ENCODE data around the gene MOV10L1.
A peak's percentile ranks its signal among the peaks of the same experiment; 100 is the strongest.

Gene MOV10L1

DNA sequence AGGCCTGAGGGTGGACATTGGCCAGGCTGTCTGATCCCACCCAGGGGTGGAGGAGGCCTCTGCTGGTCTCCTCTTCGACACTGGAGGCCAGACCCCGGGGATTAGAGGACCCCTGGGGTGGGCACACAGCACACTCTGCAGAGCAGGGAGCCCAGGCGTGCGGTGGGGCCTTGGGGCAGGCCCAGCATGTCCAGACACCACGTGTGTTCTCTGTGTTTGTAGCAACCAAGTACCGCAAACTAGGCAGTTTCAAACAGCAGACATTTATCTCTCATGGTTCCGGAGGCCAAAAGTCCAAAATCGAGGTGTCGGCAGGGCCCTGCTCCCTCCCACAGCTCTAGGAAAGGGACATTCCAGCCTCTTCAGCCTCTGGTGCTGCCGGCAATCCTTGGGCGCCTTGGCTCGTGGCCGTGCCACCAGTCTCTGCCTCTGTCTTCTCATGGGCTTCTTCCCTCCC is 82.2 kb downstream of the MOV10L1 start:
- H3K27ac ChIP-seq (ENCODE audit: poor library complexity, severe bottlenecking): no peak overlapping the region
- no peak overlapping the region for H3K4me3 ChIP-seq (ENCODE audit: severe bottlenecking)
- TF ChIP-seq, protein P1, sequence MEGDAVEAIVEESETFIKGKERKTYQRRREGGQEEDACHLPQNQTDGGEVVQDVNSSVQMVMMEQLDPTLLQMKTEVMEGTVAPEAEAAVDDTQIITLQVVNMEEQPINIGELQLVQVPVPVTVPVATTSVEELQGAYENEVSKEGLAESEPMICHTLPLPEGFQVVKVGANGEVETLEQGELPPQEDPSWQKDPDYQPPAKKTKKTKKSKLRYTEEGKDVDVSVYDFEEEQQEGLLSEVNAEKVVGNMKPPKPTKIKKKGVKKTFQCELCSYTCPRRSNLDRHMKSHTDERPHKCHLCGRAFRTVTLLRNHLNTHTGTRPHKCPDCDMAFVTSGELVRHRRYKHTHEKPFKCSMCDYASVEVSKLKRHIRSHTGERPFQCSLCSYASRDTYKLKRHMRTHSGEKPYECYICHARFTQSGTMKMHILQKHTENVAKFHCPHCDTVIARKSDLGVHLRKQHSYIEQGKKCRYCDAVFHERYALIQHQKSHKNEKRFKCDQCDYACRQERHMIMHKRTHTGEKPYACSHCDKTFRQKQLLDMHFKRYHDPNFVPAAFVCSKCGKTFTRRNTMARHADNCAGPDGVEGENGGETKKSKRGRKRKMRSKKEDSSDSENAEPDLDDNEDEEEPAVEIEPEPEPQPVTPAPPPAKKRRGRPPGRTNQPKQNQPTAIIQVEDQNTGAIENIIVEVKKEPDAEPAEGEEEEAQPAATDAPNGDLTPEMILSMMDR (IDR thresholded peaks at IDR 0.05; ENCODE audit: poor library complexity, severe bottlenecking): no peak
- H3K36me3 ChIP-seq (ENCODE audit: low read depth): no peaks in the 10 kb centered on the region
- DNase-seq (ENCODE audit: low spot score): no peak
- peak; percentile 4; the same call in 1 of the 3 replicates for ATAC-seq (ENCODE audit: low read depth)
- no peaks in the 10 kb centered on the region for H3K9me3 ChIP-seq (ENCODE audit: severe bottlenecking)
- no peaks in the 10 kb centered on the region for H3K4me1 ChIP-seq (ENCODE audit: insufficient read depth, poor library complexity, severe bottlenecking)
- peaks cover 7% of the 10 kb centered on the region for H3K27me3 ChIP-seq (ENCODE audit: insufficient read depth, poor library complexity, severe bottlenecking)

DNA sequence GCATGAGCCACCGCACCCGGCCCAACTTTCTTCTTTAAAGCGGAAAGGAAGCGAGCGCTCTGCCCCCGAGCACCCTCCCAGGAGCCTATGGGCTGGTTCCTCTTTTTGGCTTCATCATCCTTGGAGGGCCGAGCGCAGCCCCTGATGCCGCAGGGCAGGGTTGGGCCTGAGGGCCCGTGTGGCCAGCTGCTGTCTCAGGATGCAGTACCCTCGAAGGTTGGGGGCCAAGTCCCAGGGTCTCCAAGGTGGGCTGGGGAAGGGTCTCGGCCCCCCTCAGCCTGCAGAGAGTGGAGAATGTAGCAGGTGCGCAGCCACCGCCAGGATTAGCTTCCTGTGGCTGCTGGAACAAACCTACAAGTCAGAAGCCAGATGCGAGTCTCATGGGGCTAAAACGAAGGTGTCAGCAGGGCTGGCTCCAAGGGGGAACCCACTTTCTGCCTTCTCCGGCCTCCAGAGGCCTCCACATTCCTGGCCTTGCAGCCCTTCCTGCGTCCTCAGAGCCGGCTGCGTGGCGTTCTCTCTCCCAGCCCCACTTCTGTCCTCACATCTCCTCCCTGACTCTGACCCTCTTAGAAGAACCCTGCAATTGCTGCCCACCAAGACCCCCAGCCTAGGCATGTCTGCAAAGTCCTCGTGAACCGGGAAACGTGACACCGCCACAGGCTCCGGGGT is 83.6 kb downstream of the MOV10L1 start:
- DNase-seq (ENCODE audit: low spot score): no peak
- Histone ChIP-seq H3K36me3 (ENCODE audit: low read depth) (no peaks in the 10 kb centered on the region), H3K9me3 (ENCODE audit: severe bottlenecking) (no peaks in the 10 kb centered on the region), H3K4me3 (ENCODE audit: severe bottlenecking) (no peak overlapping the region), H3K27me3 (ENCODE audit: insufficient read depth, poor library complexity, severe bottlenecking) (peaks cover 7% of the 10 kb centered on the region), H3K4me1 (ENCODE audit: insufficient read depth, poor library complexity, severe bottlenecking) (no peaks in the 10 kb centered on the region), H3K27ac (ENCODE audit: poor library complexity, severe bottlenecking) (no peak overlapping the region)
- ATAC-seq (ENCODE audit: low read depth): no peak
- TF ChIP-seq, protein P1 (IDR thresholded peaks at IDR 0.05; ENCODE audit: poor library complexity, severe bottlenecking): no peak

DNA sequence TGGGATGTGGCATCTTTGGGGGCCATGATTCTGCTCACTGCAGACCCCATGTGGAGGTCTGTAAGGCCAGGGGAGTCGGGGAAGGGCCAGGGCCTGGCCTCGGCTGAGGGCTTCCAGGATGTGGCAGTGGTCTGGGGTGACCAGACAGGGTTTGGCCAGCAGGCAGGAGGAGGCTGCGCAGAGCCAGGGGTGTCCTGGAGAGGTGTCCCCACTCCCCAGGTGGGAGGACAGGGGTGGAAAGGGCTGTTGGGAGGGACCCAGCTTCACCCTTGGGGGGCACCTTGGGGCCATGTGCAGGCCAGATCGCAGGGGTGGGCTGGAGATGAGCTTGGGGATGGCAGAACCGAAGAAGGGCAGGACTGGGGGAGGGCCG is 84.2 kb downstream of the MOV10L1 start:
- Histone ChIP-seq H3K9me3 (ENCODE audit: severe bottlenecking) (no peaks in the 10 kb centered on the region), H3K27me3 (ENCODE audit: insufficient read depth, poor library complexity, severe bottlenecking) (peaks cover 4% of the 10 kb centered on the region), H3K36me3 (ENCODE audit: low read depth) (no peaks in the 10 kb centered on the region), H3K4me3 (ENCODE audit: severe bottlenecking) (no peak overlapping the region), H3K4me1 (ENCODE audit: insufficient read depth, poor library complexity, severe bottlenecking) (no peaks in the 10 kb centered on the region), H3K27ac (ENCODE audit: poor library complexity, severe bottlenecking) (no peak overlapping the region)
- DNase-seq (ENCODE audit: low spot score): no peak
- TF ChIP-seq, protein P1 (IDR thresholded peaks at IDR 0.05; ENCODE audit: poor library complexity, severe bottlenecking): no peak
- no peak for ATAC-seq (ENCODE audit: low read depth)

DNA sequence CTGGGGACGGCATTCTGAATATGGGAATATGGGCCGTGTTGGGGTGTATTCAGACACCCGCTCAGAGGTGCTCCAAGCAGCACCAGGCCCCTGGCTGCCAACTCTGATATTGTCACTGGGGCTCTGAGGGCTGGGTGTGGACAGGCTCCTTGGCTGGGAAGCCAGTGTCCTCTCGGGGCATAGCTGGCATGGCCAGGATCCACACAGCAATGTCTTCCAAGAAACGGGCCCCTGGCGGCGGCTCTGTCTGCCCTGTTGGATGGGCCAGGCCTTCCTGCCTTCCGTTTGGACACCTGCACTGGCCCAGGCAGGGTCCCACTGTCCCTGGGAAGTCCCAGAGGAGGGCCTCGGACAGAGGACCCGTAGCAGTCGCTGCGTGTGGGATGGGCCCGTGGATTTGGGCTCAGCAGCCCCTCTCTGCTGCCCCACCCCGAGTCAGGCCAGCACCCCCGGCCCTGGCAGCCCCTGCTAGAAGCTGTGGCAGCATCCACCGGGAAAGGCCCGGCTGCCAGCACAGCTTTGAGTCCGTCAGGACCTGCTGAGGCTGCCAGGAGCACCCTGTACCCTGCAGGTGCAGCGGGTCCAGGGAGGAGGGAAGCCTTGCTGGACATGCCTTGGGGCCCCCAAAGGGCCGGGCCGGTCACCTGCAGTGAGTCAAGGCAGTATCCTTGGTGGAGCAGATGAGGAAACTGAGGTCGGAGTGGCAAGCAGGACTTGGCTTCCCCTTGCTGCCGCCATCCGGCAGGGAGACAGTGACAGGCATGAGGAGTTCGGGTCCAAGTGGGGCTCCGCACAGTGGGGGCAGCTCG is 84.8 kb downstream of the MOV10L1 start:
- Histone ChIP-seq H3K27ac (ENCODE audit: poor library complexity, severe bottlenecking) (no peak overlapping the region), H3K27me3 (ENCODE audit: insufficient read depth, poor library complexity, severe bottlenecking) (no peaks in the 10 kb centered on the region), H3K4me3 (ENCODE audit: severe bottlenecking) (no peak overlapping the region), H3K9me3 (ENCODE audit: severe bottlenecking) (no peaks in the 10 kb centered on the region), H3K36me3 (ENCODE audit: low read depth) (no peaks in the 10 kb centered on the region), H3K4me1 (ENCODE audit: insufficient read depth, poor library complexity, severe bottlenecking) (no peaks in the 10 kb centered on the region)
- TF ChIP-seq, protein P1 (IDR thresholded peaks at IDR 0.05; ENCODE audit: poor library complexity, severe bottlenecking): no peak
- ATAC-seq (ENCODE audit: low read depth) (no peak), DNase-seq (ENCODE audit: low spot score) (no peak)

DNA sequence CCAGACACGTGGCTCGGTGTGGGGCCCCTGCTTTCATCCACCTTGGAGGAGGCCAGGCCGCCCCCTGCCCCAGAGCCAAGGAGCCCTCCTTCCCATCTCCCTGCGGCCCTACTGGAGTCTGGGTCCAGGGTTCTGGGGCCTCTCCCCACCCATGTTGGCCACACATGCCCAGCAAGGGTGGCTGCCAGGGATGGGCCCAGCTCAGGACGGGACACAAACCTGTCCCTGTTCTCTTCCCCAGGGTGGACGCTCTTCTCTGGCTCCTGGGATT is 85.3 kb downstream of the MOV10L1 start:
- Histone ChIP-seq H3K4me1 (ENCODE audit: insufficient read depth, poor library complexity, severe bottlenecking) (no peaks in the 10 kb centered on the region), H3K4me3 (ENCODE audit: severe bottlenecking) (no peak overlapping the region), H3K9me3 (ENCODE audit: severe bottlenecking) (no peaks in the 10 kb centered on the region), H3K36me3 (ENCODE audit: low read depth) (no peaks in the 10 kb centered on the region), H3K27ac (ENCODE audit: poor library complexity, severe bottlenecking) (no peak overlapping the region), H3K27me3 (ENCODE audit: insufficient read depth, poor library complexity, severe bottlenecking) (no peaks in the 10 kb centered on the region)
- ATAC-seq (ENCODE audit: low read depth) (no peak), DNase-seq (ENCODE audit: low spot score) (no peak)
- TF ChIP-seq, protein P1 (IDR thresholded peaks at IDR 0.05; ENCODE audit: poor library complexity, severe bottlenecking): no peak

Measured in RWPE2 (cell line).